H9 (cell line): ENCODE measurements around the gene THSD4. TPM values are rescaled to one million over a fixed set of nuclear protein-coding genes. Genes with fewer than 3 reads are reported as not detected.

ENCODE experiments used
- DNase-seq: peaks from one replicate; pipeline ENCODE4 v3.0.0-alpha.2; 2017
- H2AFZ ChIP-seq: one replicate; pipeline ENCODE4 v1.6.1; 2013; ENCODE audit warnings: mild to moderate bottlenecking, low read length, control low read depth, moderate library complexity
- H2AK5ac ChIP-seq: 2 replicates; pipeline ENCODE4 v1.6.1; 2013; ENCODE audit warnings: low read length, control low read depth, mixed read lengths; ENCODE audit not compliant: insufficient read length
- H2BK120ac ChIP-seq: one replicate; pipeline ENCODE4 v1.6.1; 2013; ENCODE audit warnings: low read depth, mild to moderate bottlenecking, low read length, control low read depth, inconsistent platforms; ENCODE audit not compliant: poor library complexity, severe bottlenecking
- H2BK12ac ChIP-seq: 2 replicates; pipeline ENCODE4 v1.6.1; 2013; ENCODE audit warnings: low read length, control low read depth, mixed read lengths, low read depth; ENCODE audit not compliant: insufficient read length
- H2BK15ac ChIP-seq: 2 replicates; pipeline ENCODE4 v1.6.1; 2013; ENCODE audit warnings: low read depth, low read length, control low read depth
- H2BK20ac ChIP-seq: one replicate; pipeline ENCODE4 v1.6.1; 2013; ENCODE audit warnings: low read depth, mild to moderate bottlenecking, low read length, control low read depth, inconsistent platforms; ENCODE audit not compliant: poor library complexity, severe bottlenecking
- H2BK5ac ChIP-seq: 2 replicates; pipeline ENCODE4 v1.6.1; 2013; ENCODE audit warnings: low read length, control low read depth, mixed read lengths; ENCODE audit not compliant: insufficient read length
- H3K14ac ChIP-seq: 2 replicates; pipeline ENCODE4 v1.6.1; 2013; ENCODE audit warnings: low read length, control low read depth; ENCODE audit not compliant: insufficient read depth
- H3K18ac ChIP-seq: 2 replicates; pipeline ENCODE4 v1.6.1; 2013; ENCODE audit warnings: low read depth, mild to moderate bottlenecking, mixed read lengths, low read length, control low read depth; ENCODE audit not compliant: insufficient read length
- H3K23ac ChIP-seq: 2 replicates; pipeline ENCODE4 v1.6.1; 2013; ENCODE audit warnings: low read length, control low read depth, mixed read lengths, low read depth; ENCODE audit not compliant: insufficient read length
- H3K23me2 ChIP-seq: 2 replicates; pipeline ENCODE4 v1.6.1; 2013; ENCODE audit warnings: low read depth, mild to moderate bottlenecking, mixed read lengths, low read length, control low read depth; ENCODE audit not compliant: insufficient read length, poor library complexity, severe bottlenecking
- H3K27ac ChIP-seq: 2 replicates; pipeline ENCODE4 v1.5.1; 2013; ENCODE audit warnings: low read length, control low read depth, mixed read lengths, low read depth; ENCODE audit not compliant: insufficient read length
- H3K27me3 ChIP-seq: 2 replicates; pipeline ENCODE4 v1.6.1; 2013; ENCODE audit warnings: low read length, control low read depth, inconsistent platforms; ENCODE audit not compliant: insufficient read depth
- H3K4ac ChIP-seq: 2 replicates; pipeline ENCODE4 v1.6.1; 2013; ENCODE audit warnings: low read depth, mild to moderate bottlenecking, control low read depth, inconsistent platforms, low read length, moderate library complexity
- H3K4me1 ChIP-seq: 2 replicates; pipeline ENCODE4 v1.6.1; 2013; ENCODE audit warnings: low read length, control low read depth, inconsistent platforms; ENCODE audit not compliant: insufficient read depth
- H3K4me2 ChIP-seq: 2 replicates; pipeline ENCODE4 v1.6.1; 2013; ENCODE audit warnings: low read length, control low read depth, mixed read lengths; ENCODE audit not compliant: insufficient read length, insufficient read depth
- H3K56ac ChIP-seq: 2 replicates; pipeline ENCODE4 v1.6.1; 2013; ENCODE audit warnings: low read depth, mild to moderate bottlenecking, mixed read lengths, low read length, control low read depth; ENCODE audit not compliant: insufficient read length
- H3K79me1 ChIP-seq: 2 replicates; pipeline ENCODE4 v1.6.1; 2013; ENCODE audit warnings: low read depth, mild to moderate bottlenecking, moderate library complexity, low read length, control low read depth, inconsistent platforms; ENCODE audit not compliant: insufficient read depth, poor library complexity, severe bottlenecking
- H3K79me2 ChIP-seq: 2 replicates; pipeline ENCODE4 v1.6.1; 2013; ENCODE audit warnings: low read length, control low read depth, inconsistent platforms; ENCODE audit not compliant: insufficient read depth
- H3K9ac ChIP-seq: 2 replicates; pipeline ENCODE4 v1.6.1; 2013; ENCODE audit warnings: low read length, control low read depth, mixed read lengths; ENCODE audit not compliant: insufficient read length; ENCODE audit errors: extremely low read depth
- H3K9me3 ChIP-seq: one replicate; pipeline ENCODE4 v1.6.1; 2013; ENCODE audit warnings: low read depth, low read length, inconsistent platforms; ENCODE audit not compliant: control insufficient read depth
- H3T11ph ChIP-seq: one replicate; pipeline ENCODE4 v1.6.1; 2013; ENCODE audit warnings: mild to moderate bottlenecking, low read length, control low read depth, inconsistent platforms
- H4K20me1 ChIP-seq: one replicate; pipeline ENCODE4 v1.6.1; 2013; ENCODE audit not compliant: control insufficient read depth, insufficient read length, insufficient read depth
- H4K5ac ChIP-seq: 2 replicates; pipeline ENCODE4 v1.6.1; 2013; ENCODE audit warnings: low read depth, mild to moderate bottlenecking, mixed read lengths, low read length, control low read depth; ENCODE audit not compliant: insufficient read length
- H4K8ac ChIP-seq: replicated peaks from 2 replicates; pipeline ENCODE4 v1.6.1; 2013; ENCODE audit warnings: low read length, control low read depth, mixed read lengths, low read depth; ENCODE audit not compliant: insufficient read length
- H4K91ac ChIP-seq: 2 replicates; pipeline ENCODE4 v1.6.1; 2013; ENCODE audit warnings: low read depth, mild to moderate bottlenecking, moderate library complexity, mixed read lengths, low read length, control low read depth; ENCODE audit not compliant: insufficient read length
- H3K27ac Mint-ChIP-seq, 3 experiments: 2 replicates in 2 of 3; 3 replicates in 1 of 3; pipeline ENCODE4 v1.8.0; 2020 to 2021; ENCODE audit warnings: mixed read lengths in 3 of 3, mild to moderate bottlenecking in 1 of 3, moderate library complexity in 1 of 3
- H3K27me3 Mint-ChIP-seq: 2 replicates; pipeline ENCODE4 v1.8.0; 2021; ENCODE audit warnings: low read depth, mild to moderate bottlenecking, moderate library complexity, mixed read lengths
- H3K36me3 Mint-ChIP-seq, 3 experiments: 2 replicates in 2 of 3; 3 replicates in 1 of 3; pipeline ENCODE4 v1.8.0; 2020 to 2021; ENCODE audit warnings: low read depth in 3 of 3, mixed read lengths in 3 of 3; ENCODE audit not compliant: insufficient read depth in 1 of 3
- H3K4me1 Mint-ChIP-seq, 2 experiments: 2 replicates each; pipeline ENCODE4 v1.8.0; 2020; ENCODE audit warnings: mixed read lengths in 2 of 2
- H3K4me3 Mint-ChIP-seq, 2 experiments: 2 replicates in 1 of 2; 3 replicates in 1 of 2; pipeline ENCODE4 v1.8.0; 2020 to 2021; ENCODE audit warnings: mild to moderate bottlenecking in 2 of 2, mixed read lengths in 2 of 2, moderate library complexity in 1 of 2
- H3K9me3 Mint-ChIP-seq, 2 experiments: 2 replicates in 1 of 2; 3 replicates in 1 of 2; pipeline ENCODE4 v1.8.0; 2020; ENCODE audit warnings: mild to moderate bottlenecking in 2 of 2, mixed read lengths in 2 of 2, moderate library complexity in 1 of 2
- total RNA-seq: library from RNA; stranded (reverse); gene quantifications from 2 replicates; pipeline ENCODE4 v1.2.1, GENCODE V29; 2021
- TF ChIP-seq, protein P1 (sequence below): fragments of 200-600 bp; sonication (generic); conservative IDR thresholded peaks from 3 replicates; pipeline ENCODE4 v1.8.0; 2021; ENCODE audit warnings: antibody characterized with exemption, mild to moderate bottlenecking

THSD4 gene
- total RNA-seq, 1 experiment from 2014 or later, result 5.5 TPM

DNA sequence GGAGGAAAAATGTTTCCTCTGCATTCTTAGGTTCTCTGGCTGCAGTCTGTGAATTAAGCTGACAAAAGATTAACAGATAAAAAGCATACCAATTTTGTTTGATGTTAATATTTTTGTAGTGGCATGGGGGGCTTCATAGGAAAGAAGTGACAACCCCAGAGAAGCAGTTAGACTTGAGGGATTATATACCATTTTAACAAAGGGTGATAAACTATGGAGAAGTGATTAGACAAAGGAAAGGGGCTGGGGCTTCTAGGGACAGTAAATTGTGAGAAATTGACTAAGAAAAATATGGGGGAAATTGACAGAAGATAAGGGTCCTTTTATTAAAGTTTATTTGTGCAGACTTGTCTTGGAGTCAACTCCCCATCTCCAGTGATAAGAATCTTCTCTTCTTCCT lies 639.4 kb downstream of the THSD4 start:
- Mint-ChIP-seq H3K4me3 (no peak overlapping the region), H3K27me3 (no peaks in the 10 kb centered on the region), H3K9me3 (no peaks in the 10 kb centered on the region; a peak in 1 of 5 replicates), H3K36me3 (no peaks in the 10 kb centered on the region), H3K27ac (no peak overlapping the region), H3K4me1 (no peaks in the 10 kb centered on the region)
- Histone ChIP-seq H3K9me3 (no peaks in the 10 kb centered on the region), H3K27ac (no peak overlapping the region), H3K4ac (no peak overlapping the region), H3K23ac (no peak overlapping the region), H3T11ph (no peak overlapping the region), H2BK15ac (no peak overlapping the region), H3K27me3 (no peaks in the 10 kb centered on the region), H3K9ac (no peak overlapping the region), H3K18ac (no peak overlapping the region), H3K4me2 (no peak overlapping the region), H2BK120ac (no peak overlapping the region), H3K4me1 (no peaks in the 10 kb centered on the region), H4K91ac (no peak overlapping the region), H3K79me1 (no peaks in the 10 kb centered on the region), H3K14ac (no peak overlapping the region), H4K20me1 (peaks cover 4% of the 10 kb centered on the region), H2AK5ac (no peak overlapping the region), H2BK20ac (no peak overlapping the region), H4K8ac (no peak overlapping the region), H2AFZ (no peak overlapping the region), H3K79me2 (no peaks in the 10 kb centered on the region), H2BK12ac (no peak overlapping the region), H2BK5ac (no peak overlapping the region), H3K23me2 (no peaks in the 10 kb centered on the region), H4K5ac (no peak overlapping the region), H3K56ac (no peak overlapping the region)
- TF ChIP-seq, protein P1, sequence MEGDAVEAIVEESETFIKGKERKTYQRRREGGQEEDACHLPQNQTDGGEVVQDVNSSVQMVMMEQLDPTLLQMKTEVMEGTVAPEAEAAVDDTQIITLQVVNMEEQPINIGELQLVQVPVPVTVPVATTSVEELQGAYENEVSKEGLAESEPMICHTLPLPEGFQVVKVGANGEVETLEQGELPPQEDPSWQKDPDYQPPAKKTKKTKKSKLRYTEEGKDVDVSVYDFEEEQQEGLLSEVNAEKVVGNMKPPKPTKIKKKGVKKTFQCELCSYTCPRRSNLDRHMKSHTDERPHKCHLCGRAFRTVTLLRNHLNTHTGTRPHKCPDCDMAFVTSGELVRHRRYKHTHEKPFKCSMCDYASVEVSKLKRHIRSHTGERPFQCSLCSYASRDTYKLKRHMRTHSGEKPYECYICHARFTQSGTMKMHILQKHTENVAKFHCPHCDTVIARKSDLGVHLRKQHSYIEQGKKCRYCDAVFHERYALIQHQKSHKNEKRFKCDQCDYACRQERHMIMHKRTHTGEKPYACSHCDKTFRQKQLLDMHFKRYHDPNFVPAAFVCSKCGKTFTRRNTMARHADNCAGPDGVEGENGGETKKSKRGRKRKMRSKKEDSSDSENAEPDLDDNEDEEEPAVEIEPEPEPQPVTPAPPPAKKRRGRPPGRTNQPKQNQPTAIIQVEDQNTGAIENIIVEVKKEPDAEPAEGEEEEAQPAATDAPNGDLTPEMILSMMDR, result no peak
- DNase-seq, result no peak
